Non-pigmented ciliary epithelial cell (primary cell): ENCODE measurements around the gene TEX53.

ENCODE experiments used
- DNase-seq: peaks from one replicate; pipeline ENCODE4 v3.0.0-alpha.2; 2010; ENCODE audit warnings: low read depth

TEX53 gene

DNA sequence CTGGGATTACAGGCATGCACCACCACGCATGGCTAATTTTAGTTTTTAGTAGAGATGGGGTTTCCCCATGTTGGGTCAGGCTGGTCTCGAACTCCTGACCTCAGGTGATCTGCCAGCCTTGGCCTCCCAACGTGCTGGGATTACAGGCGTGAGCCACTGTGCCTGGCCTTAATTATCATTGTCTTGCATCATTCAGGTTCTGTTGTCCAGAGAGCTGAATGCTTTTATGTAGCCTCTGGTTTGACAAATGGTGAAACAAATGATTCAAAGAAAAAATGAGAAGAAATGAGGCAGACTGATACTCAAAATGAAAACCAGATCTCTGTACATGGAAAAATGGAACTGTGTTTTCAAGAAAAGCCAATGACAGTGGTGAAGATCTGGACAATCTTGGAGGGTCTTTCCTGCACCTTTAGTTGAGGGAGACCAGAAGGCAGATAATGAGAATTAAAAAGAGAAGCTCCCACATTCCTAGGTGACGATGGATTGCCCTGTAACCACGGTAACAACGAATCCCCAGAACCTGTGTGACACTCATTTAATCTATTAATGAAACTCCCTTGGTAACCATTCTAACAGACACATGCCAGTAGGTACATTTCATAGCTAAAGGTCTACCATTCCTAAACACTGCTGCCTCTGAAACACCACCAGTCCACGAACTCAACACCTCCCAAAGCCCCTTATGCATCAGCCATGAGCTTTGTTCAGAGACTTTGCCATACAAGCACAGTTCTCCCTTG, 22.8 kb upstream of the TEX53 start:
- DNase-seq = no peak

DNA sequence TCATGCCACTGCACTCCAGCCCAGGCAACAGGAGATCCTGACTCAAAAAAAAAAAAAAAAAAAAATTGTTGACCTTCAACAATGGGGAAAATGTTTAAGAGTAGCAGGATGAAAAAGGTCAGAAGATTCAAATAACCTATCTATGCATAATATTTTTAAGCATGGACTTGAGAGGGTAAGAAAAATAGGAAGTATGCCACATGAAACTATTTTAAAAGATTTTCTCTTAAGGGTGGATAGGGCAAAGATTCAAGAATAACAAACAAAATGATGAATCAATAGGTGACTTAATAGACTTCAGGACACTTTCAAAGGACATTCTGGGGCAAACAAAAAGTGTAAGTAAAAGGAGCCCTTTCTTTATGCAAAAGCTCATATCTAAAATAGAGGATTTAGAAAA, 21.2 kb upstream of the TEX53 start:
- DNase-seq = no peak

GRCh38 chr9:114678130-114678529, 20.5 kb upstream of the TEX53 start:
- DNase-seq = no peak

DNA sequence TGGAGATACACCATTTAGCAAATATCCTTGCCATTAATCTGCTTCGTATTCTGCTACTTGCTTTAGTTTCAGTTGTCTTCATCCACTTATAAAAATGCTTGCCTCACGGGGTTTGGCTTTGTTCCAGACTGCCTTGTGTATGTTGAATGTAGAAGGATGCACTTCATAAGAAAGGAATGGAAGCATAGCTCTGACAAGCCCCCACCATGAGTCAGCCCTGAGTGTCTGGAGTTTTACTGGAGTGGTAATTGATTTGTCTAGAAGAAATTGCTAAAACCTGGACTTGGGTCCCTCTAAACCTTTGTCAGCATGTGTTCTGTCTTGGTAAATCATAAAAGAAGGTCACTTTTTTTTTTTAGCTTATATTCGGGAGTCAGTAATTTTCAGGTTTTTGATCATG, 19.8 kb upstream of the TEX53 start:
- peak; percentile 100 for DNase-seq

DNA sequence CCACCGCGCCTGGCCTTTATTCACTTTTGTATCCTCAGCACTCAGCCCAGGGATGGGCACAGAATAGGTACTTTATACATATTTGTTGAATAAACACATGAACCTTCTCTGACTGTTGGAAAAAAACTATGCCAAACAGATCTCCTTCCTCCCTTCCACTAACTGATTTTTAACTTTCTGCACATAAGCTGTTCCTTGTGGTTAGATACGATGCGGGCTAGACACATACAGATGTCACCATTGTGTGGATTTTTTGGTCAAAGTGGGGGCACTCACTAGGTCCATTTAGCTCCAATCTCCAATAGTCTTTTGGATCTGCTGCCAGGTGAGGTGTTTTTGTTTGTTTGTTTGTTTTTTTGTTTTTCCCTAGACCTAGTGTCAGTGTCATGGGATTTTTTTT, 19.3 kb upstream of the TEX53 start:
- DNase-seq = no peak

- DNase-seq = no peak
Measured at GRCh38 chr9:114674798-114675540, 17.4 kb upstream of the TEX53 start.

- DNase-seq = no peak
Measured at GRCh38 chr9:114674076-114674797, 16.6 kb upstream of the TEX53 start.

DNA sequence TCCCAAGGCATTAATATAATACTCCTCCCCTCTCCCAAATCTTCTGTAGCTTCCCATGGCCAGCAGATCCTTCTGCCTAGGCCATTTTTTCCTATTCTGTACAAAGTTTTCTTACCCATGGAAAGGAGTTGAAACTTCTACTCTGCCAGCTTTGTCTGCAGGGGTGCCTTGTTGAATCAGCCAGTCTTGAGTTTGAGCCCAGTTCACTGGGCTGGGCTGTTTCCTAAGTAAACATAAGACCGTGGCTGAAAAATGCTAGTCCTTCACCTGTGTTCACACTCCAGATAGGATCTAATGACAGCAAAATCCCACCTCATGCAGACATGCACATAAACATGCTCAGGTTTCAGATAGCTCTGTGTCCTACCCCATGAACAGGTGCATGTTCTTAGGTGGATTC, 14.0 kb upstream of the TEX53 start:
- DNase-seq = no peak

DNA sequence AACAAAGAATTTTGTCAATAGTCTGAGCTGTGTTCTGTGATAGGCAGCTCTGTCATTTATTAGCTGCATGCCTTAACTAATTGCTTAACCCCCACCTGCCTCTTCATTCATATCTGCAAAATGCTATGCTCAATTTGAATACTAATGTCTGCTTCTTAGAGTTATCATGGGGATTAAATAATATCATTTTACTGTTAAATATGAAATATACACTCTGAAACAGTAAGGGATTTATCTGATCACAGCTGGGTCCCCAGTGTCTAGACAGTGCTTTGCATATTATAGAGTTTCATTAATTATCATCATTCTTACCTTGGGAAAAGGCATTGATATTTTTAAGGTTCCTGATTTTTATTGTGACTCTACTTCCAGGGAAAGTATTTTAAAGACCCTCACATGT, 12.4 kb upstream of the TEX53 start:
- DNase-seq = no peak

GRCh38 chr9:114668146-114668545, 10.5 kb upstream of the TEX53 start:
- DNase-seq = no peak

DNA sequence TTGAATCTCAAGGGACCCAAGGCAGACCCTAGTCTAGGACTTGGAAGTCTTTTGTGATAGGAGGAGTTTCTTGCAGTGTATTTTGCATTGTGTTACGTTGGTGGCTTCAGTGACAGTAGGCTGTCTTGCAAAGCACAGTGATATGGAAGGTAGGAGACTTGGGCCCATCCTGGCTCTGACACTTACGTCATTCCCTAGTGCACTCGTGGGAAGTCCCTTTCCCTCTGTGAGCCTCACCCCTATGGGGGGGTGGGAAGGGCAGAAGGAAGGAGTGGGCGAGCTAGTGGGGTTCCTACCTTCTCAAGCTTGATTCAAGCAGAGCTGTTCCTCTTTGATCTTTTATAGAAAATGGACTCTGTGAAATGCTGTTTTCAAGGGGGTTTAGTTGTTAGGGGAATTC, 9.2 kb upstream of the TEX53 start:
- DNase-seq = no peak

- DNase-seq = no peak
Measured at GRCh38 chr9:114666401-114666800, 8.8 kb upstream of the TEX53 start.

- DNase-seq = no peak
Measured at GRCh38 chr9:114664181-114664580, 6.6 kb upstream of the TEX53 start.

DNA sequence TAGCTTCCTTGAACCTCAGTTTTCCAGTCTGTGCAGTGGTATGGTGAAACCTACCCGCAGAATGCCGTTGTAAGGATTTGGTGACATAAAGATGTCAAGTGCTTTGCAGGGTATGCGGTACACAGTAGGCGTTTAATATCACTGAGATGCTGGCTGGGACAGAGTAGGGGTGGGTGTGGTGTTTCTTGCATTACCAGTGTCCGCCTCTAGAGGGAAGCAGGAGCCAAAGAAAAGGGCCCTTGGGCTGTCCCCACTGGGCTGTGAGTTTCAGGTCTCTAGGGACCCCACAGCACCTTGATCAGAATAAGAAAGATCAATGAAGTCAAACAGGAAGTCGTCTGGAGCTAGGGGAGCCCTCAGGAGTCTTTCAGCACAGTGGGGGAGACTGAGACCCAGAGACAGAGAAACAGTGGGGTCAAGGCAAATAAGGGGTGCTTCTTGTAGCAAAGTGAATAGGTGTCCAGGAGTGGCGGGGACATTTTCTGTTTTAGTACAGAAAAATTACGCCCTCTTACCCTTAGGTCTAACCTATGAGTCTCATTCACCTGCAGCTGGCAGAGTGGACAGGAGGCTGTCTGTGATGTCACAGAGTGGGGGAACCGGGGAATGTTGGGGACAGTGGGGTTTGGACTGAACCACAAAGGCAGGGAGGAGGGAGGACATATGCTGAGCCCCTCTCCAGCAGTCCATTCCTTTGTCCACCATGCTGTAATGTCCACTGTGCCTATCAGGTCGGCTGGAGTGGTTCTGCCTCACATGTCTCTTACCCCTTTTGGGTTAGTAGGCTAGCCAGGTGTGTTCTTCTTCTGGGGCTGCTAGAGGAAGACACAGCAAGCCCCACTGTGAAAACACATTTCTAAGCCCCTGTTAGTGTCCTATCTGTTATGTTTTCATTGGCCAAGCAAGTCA, 4.7 kb upstream of the TEX53 start:
- no peak for DNase-seq

- DNase-seq = no peak
Measured at GRCh38 chr9:114656301-114656700, 1.3 kb downstream of the TEX53 start.

- no peak for DNase-seq
Measured at GRCh38 chr9:114655689-114656088, 1.9 kb downstream of the TEX53 start.

DNA sequence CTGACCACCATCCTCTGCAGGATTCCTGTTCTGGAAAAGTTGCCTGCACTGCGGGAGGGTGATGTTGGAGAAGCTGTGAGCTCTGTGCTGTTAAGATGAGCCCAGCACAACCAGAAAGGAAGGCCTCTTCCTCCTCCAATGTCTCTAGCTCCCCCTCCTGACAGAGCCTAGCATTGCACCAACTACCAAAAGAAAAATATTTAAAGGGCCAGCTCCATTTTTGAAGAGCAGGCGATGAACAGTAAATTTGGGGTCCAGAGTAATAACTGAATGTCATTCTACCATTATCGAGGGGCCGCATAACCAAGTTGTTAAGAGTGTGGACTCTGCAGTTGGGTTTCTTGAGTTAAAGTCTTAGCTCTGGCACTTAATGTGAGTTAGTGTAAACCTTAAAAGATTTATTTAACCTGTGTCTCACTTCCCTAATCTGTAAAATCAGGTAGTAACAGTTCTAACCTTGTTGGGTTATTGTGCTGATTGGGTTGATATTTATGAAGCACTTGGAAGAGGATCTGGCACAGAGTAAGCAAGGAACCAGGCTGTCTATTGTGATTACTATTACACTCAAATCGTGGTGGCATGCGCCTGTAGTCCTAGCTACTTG, 3.9 kb downstream of the TEX53 start:
- DNase-seq = no peak

DNA sequence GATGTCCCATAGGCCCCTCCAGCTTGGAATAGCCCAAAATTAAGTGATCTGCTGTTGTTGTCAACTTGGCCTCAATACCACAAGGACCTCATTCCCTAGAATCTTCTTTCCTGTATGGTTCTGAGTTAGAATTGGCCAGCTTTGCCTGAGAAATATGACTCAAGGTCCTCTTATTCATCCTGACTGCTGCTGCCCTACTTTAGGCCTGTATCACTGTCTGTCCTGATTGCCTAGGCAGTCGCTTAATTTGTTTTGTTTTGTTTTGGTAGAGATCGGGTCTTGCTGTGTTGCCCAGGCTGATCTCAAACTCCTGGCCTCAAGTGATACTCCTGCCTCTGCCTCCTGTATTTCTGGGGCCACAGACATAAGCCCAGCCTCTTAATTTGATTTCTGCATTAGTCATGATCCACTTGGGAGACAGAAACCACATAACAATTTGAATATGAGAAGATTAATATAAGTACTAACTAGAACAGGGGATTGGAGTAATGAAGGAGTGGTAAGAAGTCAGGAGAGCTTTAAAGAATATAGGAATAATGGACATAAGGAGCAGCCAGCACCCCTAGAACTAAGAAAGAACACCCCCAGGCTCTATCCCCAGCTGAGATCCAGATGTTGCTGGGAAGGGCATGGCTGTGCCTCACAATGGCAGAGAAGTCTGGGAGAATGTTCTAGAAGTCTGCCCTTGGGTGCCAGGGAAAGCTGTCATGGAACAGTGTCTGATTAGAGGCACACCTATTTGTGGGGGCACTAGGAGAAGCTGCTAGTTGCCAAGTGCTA, 4.6 kb downstream of the TEX53 start:
- no peak for DNase-seq

GRCh38 chr9:114643896-114644295, 13.7 kb downstream of the TEX53 start:
- DNase-seq = no peak

GRCh38 chr9:114643001-114643400, 14.6 kb downstream of the TEX53 start:
- no peak for DNase-seq

DNA sequence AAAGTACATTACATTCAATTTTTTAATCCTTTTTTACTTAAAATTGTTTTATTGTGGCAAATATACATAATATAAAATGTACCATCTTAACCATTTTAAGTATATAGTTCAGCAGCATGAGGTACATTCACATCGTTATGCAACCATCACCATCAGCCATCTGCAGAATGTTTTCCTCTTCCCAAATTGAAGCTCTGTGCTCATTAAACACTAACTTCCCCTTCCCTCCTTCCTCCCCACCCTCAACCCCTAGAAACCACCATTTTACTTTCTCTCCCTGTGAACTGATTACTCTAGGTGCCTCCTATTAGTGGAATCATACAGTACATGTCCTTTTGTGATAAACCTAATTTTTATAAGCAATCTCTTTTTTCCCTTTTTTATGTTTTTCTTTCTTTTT, 15.6 kb downstream of the TEX53 start:
- no peak for DNase-seq
